GM18907 (cell line): Measurements from ENCODE around the gene CFHR2.
"Not testable (repeated sequence)": the region's sequence is repeated elsewhere in the genome, so short reads cannot be mapped to it uniquely, and the experiment has no call there.

Experiments used
- ATAC-seq: cut with Tn5 transposase; IDR thresholded peaks from one replicate; pipeline ENCODE4 v1.9.1; 2021; ENCODE audit warnings: mild to moderate bottlenecking, moderate library complexity; ENCODE audit not compliant: unreplicated experiment

CFHR2 gene

GRCh38 chr1:196943568-196943967 lies at the start of gene CFHR2:
TSS of gene CFHR2 (plus strand) at chr1:196943738. CDS start at chr1:196943881, 143 bp downstream.
- ATAC-seq: not testable (repeated sequence)

- ATAC-seq: no peak
These were observed 47.2 kb upstream of the CFHR2 start for GRCh38 chr1:196896355-196896754.

GRCh38 chr1:196897158-196897828 lies 46.2 kb upstream of the CFHR2 start:
- no peak for ATAC-seq

GRCh38 chr1:196902344-196902743 lies 41.2 kb upstream of the CFHR2 start:
- no peak for ATAC-seq

GRCh38 chr1:196910215-196910614 lies 33.3 kb upstream of the CFHR2 start:
- no peak for ATAC-seq

- not testable (repeated sequence) for ATAC-seq
These were observed 31.3 kb upstream of the CFHR2 start for GRCh38 chr1:196912283-196912682.

- ATAC-seq: not testable (repeated sequence)
These were observed 16.7 kb upstream of the CFHR2 start for GRCh38 chr1:196926839-196927238.

GRCh38 chr1:196932853-196933252 lies 10.7 kb upstream of the CFHR2 start:
- not testable (repeated sequence) for ATAC-seq

GRCh38 chr1:196933531-196934189 lies 9.9 kb upstream of the CFHR2 start:
- ATAC-seq: no peak

GRCh38 chr1:196941474-196941873 lies 2.1 kb upstream of the CFHR2 start:
- not testable (repeated sequence) for ATAC-seq

- ATAC-seq: peak; percentile 87
These were observed 8.3 kb downstream of the CFHR2 start for GRCh38 chr1:196951711-196952394.

- ATAC-seq: no peak
These were observed 11.2 kb downstream of the CFHR2 start for GRCh38 chr1:196954778-196955177.

- ATAC-seq: no peak
These were observed 12.4 kb downstream of the CFHR2 start for GRCh38 chr1:196955926-196956325.

- ATAC-seq: no peak
These were observed 17.3 kb downstream of the CFHR2 start for GRCh38 chr1:196960854-196961253.

GRCh38 chr1:196970182-196970581 lies 26.6 kb downstream of the CFHR2 start:
- ATAC-seq: no peak

GRCh38 chr1:196976278-196976677 lies 32.7 kb downstream of the CFHR2 start:
- no peak for ATAC-seq

GRCh38 chr1:196977278-196977677 lies 33.7 kb downstream of the CFHR2 start, which contains the start of gene CFHR5:
TSS of gene CFHR5 (plus strand) at chr1:196977556. CDS start at chr1:196977665, 109 bp downstream.
- no peak for ATAC-seq

GRCh38 chr1:196980859-196981258 lies 37.3 kb downstream of the CFHR2 start:
- ATAC-seq: no peak

GRCh38 chr1:196982247-196982646 lies 38.7 kb downstream of the CFHR2 start:
- not testable (repeated sequence) for ATAC-seq

- ATAC-seq: not testable (repeated sequence)
These were observed 48.5 kb downstream of the CFHR2 start for GRCh38 chr1:196991919-196992651.

- ATAC-seq: no peak
These were observed 50.4 kb downstream of the CFHR2 start for GRCh38 chr1:196993916-196994315.
